Raji (cell line): ENCODE results near the gene POLRMT.

ENCODE experiments used
- POLR2A ChIP-seq: IDR thresholded peaks from 2 replicates; pipeline ENCODE4 v1.6.1; 2011; ENCODE audit warnings: low read depth, low read length, control low read depth; ENCODE audit not compliant: insufficient read depth

The POLRMT gene

GRCh38 chr19:633068-633785 lies at the start of gene POLRMT:
POLRMT (minus strand) TSS chr19:633537; CDS start chr19:633512, 25 bp downstream.
- peak; percentile 75 for TF ChIP-seq POLR2A

DNA sequence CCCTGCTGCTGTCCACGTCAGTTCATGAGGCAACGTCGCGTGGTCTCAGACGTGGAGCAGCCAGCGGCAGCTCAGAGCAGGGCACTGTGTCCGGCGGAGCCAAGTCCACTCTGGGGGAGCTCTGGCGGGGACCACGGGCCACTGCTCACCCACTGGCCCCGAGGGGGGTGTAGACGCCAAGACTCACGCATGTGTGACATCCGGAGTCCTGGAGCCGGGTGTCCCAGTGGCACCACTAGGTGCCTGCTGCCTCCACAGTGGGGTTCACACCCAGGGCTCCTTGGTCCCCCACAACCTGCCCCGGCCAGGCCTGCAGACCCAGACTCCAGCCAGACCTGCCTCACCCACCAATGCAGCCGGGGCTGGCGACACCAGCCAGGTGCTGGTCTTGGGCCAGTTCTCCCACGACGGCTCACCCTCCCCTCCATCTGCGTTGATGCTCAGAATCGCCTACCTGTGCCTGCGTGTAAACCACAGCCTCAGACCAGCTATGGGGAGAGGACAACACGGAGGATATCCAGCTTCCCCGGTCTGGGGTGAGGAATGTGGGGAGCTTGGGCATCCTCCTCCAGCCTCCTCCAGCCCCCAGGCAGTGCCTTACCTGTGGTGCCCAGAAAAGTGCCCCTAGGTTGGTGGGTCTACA lies 49.5 kb upstream of the POLRMT start:
- no peak for TF ChIP-seq POLR2A

DNA sequence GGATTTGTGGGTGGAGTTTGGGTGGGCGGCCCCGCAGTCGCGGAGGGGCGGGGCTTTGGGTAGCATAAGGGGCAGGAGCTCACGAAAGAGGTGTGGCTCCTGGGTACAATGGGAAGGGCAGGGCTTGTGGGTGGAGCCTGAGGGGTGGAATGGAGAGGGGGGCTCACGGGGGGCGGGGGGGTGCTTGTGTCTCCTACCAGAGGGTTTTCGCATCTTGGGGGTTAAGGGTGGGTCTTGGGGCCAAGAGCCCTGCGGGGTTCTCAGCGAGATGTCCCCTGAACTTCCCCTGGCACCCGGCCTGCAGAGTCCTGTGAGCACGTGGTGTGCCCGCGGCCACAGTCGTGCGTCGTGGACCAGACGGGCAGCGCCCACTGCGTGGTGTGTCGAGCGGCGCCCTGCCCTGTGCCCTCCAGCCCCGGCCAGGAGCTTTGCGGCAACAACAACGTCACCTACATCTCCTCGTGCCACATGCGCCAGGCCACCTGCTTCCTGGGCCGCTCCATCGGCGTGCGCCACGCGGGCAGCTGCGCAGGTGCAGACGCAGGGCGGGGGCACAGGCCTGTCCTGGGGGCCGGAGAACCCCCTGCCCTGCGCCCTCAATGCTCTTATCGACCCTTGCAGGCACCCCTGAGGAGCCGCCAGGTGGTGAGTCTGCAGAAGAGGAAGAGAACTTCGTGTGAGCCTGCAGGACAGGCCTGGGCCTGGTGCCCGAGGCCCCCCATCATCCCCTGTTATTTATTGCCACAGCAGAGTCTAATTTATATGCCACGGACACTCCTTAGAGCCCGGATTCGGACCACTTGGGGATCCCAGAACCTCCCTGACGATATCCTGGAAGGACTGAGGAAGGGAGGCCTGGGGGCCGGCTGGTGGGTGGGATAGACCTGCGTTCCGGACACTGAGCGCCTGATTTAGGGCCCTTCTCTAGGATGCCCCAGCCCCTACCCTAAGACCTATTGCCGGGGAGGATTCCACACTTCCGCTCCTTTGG lies 48.0 kb upstream of the POLRMT start:
- TF ChIP-seq POLR2A: no peak

- peak; percentile 77 for TF ChIP-seq POLR2A
These were observed 47.1 kb upstream of the POLRMT start for GRCh38 chr19:680287-681028.

DNA sequence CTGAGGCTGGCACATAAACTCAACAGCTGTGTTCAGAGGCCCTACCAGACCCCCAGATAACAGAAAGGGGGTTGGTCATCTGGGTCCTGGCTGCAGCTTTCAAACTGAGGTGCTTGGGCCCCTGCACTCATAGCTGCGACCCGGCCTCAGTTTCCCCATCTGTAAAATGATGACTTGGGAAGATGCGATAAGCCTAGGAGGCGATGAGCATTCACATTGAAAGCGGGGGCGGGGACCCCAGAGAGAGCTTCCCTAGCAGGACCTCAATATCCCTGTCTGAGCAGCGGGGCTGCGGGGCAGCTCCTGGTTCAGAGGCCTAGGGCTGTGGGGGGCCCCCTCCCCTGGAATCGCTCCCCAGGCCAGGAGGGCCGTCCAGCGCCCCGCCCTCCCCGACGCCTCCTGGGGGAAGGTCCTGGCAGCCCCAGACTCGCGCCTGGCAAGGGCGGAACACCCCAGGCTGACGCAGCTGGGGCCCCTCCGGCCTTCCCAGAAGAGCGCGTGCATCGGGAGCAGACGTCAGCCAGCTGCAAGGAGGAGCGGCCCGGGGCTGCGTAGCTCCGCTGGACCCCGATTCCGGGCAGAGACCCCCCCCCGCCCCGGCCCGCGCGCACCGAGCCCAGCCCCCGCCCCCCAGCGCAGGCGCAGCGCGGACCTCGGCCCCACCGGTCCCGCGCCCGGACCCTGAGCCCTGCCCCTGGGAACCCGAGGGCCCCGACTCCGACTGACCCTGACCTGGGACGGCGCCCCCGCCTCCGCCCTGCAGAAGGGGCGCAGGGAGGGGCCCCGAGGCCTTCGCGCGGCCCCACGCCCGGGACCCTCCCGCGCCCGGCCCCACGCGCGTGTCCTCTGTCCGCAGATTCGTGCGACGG lies 46.3 kb upstream of the POLRMT start:
- no peak for TF ChIP-seq POLR2A

DNA sequence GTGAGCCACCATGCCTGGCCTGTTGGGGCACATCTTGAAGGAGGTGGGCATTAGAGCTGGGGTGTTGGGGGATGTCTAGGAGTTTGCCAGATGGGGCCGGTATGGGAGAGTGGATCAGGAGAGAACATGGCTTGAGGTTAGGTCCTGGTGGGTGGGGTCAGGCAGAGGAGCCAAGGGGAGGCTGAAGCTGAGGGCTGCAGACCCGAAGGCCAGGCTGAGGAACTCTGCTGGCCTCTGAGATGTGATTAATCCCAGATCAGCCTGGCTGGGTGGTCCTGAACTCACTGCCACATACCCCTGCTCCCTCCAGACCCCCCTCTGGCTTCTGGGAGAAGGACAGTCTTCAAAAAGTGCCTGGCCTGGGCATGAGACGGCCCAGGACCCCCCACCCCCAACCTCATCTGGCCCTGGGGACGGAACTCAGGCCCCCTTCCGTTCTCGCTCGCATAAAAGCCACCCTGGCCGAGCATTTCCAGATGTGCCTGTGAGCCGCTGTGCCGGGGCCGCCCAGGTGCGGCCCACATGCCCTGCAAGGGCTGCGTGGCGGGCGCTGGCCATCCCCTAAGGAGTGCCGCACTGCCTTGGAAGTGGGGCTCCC lies 45.6 kb upstream of the POLRMT start:
- no peak for TF ChIP-seq POLR2A

- 0 out of 2 replicates have a peak, but pooled peaks have one; percentile 12 for TF ChIP-seq POLR2A
These were observed 44.5 kb upstream of the POLRMT start for GRCh38 chr19:677601-678436.

GRCh38 chr19:677201-677600 lies 43.9 kb upstream of the POLRMT start:
- TF ChIP-seq POLR2A: no peak

DNA sequence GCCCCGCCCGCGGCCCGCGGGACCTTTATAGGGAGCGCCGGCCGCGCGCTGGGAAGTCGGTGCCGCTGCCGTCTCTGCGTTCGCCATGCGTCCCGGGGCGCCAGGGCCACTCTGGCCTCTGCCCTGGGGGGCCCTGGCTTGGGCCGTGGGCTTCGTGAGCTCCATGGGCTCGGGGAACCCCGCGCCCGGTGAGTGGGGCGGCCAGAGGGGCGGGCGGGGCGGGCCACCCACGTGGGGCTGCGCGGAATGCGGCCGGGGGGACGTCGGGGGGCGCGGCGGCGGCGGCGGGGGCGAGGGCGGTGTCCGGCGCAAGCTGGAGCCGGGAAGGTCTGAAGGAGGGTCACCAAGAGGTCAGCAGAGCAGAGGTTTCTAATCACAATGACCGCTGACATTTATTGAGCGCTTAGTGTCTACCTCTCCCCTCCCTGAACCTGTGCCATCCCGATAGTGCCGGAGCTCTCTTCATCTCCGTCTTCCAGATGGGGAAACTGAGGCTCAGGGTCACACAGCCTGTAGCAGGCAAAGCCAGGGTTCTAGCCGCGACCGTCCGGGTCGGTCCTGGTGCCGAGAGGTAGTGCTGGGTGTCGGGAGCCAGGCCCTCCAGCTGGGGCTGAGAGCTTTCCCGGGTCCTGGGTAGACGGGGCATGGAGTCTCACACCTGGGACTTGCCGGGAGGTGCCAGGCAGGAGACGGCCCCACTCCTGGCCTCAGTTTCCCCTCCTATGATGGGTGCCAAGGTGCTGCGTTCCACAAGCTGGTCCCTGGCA lies 43.2 kb upstream of the POLRMT start, which contains the start of gene FSTL3:
Gene FSTL3 (plus strand): TSS at position 54 of the 767 bp plus-strand sequence. CDS start 32 bp downstream, at position 86.
- TF ChIP-seq POLR2A: peak; percentile 32; the same call in 1 of the 2 replicates

DNA sequence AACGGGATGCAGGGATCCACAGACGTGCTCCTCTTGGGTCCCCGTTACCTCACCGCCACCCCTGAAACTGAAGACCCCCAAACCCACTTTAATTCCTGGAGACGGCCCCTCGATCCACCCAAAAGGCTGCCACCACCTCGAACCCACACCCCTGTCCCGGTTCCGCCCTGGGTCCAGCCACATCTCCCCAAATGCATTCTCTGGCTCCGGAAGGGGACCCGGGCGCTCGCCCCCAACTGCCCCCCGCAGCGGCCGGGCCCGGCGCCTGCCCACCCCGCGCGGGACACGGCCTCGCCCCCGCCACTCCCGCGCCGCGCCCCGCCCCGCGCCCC lies 42.6 kb upstream of the POLRMT start:
- TF ChIP-seq POLR2A: no peak

DNA sequence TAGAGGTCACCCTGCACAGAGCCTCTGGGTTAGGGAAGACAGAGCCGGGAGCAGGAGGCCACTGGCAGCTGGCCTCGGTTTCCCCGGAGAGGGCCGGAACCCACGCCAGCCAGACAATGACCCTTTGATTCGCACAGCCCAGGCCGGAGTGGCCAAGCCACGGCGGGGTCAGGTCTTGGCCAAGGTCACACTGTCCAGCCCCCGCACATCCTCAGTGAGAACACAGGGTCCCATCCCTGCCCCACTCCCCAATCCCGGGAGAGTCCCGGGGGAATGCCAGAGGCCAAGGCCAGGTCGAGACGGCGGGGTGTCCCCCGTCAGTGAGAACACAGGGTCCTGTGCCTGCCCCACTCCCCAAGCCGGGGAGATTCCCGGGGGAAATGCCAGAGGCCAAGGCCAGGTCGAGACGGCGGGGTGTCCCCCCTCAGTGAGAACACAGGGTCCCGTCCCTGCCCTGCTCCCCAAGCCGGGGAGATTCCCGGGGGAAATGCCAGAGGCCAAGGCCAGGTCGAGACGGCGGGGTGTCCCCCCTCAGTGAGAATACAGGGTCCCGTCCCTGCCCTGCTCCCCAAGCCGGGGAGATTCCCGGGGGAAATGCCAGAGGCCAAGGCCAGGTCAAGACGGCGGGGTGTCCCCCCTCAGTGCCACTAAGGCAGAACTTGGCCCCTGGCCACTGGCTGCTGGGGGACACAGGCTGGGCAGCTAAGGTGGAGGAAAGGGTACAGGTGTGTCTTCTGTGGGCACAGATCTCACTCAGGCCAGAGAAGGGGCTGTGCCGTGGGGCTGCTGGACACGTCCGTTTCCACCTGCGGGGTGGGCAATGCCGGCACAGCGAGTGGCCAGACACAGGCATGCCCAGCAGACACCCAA lies 41.2 kb upstream of the POLRMT start:
- TF ChIP-seq POLR2A: 0 out of 2 replicates have a peak, but pooled peaks have one; percentile 1
